NT2/D1 (cell line): ENCODE data around the gene FBXW11.

Experiments
- SUZ12 ChIP-seq: IDR thresholded peaks from 2 replicates; pipeline ENCODE4 v1.6.1; 2011; ENCODE audit not compliant: insufficient read length, insufficient read depth; ENCODE audit errors: extremely low read depth
- YY1 ChIP-seq: IDR thresholded peaks from 2 replicates; pipeline ENCODE4 v1.6.1; 2011; ENCODE audit not compliant: insufficient read length, insufficient read depth
- ZNF274 ChIP-seq: IDR thresholded peaks from 2 replicates; pipeline ENCODE4 v1.6.1; 2011; ENCODE audit warnings: mild to moderate bottlenecking, low read depth, low read length

DNA sequence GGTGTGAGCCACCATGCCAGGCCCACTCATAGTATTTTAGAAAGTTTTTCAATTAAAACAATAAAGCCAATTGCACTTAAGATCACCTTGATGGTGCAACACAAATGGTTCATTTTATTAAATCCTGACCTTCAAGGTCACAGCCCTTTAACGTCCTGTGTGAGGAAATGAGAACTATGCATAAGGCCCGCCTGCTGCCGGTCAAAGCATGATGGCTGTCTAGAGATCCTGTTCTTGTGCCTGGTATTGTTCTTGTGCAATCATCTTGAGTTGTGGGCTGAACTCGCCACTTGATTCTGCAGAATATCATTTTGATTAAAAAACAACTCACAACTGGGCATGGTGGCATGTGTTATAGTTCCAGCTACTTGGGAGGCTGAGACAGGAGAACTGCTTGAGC is 43.6 kb upstream of the FBXW11 start:
- no peak for TF ChIP-seq ZNF274
- TF ChIP-seq YY1, result no peak
- no peak for TF ChIP-seq SUZ12
